GM13976 (cell line): ENCODE data around the gene GCSH.
"Not testable (repeated sequence)": the region's sequence is repeated elsewhere in the genome, so short reads cannot be mapped to it uniquely, and the experiment has no call there.

ENCODE experiments used
- DNase-seq: peaks from one replicate; pipeline ENCODE4 v3.0.0; 2012; ENCODE audit warnings: low spot score
- in situ Hi-C: fragments of 300-500 bp; cut with MboI; formaldehyde crosslinking; loops from one replicate; pipeline ENCODE4 v1.12.0; 2022; ENCODE audit warnings: low sequenced_read_pairs, mixed read lengths, inconsistent platforms; ENCODE audit not compliant: unreplicated experiment
- TF ChIP-seq, protein P1 (sequence below): IDR thresholded peaks from 2 replicates; pipeline ENCODE4 v1.5.1; 2012; ENCODE audit warnings: borderline replicate concordance, mild to moderate bottlenecking; ENCODE audit not compliant: insufficient read depth; ENCODE audit errors: extremely low read depth, missing control alignments, control extremely low read depth

The GCSH gene

DNA sequence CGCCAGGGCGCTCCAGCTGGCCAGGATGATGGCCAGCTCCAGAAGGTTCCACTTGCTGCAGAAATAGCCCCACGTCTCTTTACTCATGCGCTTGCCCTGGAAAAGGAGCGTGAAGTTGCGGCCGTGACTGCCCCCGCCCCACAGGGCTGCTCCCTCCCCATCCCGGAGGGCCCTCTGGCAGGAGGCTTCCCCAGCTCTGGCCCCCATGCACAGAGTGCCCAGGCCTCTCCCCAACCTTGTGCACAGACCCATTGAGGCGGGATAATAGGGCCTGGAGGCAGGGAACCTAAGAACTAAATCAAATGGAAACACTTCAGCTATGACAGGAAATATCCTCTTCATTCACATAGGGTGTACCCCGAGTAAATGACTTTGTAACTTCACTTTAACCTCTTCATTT is 21.2 kb upstream of the GCSH start:
- no peak for DNase-seq
- in situ Hi-C loops, result no loop called here
- TF ChIP-seq, protein P1, sequence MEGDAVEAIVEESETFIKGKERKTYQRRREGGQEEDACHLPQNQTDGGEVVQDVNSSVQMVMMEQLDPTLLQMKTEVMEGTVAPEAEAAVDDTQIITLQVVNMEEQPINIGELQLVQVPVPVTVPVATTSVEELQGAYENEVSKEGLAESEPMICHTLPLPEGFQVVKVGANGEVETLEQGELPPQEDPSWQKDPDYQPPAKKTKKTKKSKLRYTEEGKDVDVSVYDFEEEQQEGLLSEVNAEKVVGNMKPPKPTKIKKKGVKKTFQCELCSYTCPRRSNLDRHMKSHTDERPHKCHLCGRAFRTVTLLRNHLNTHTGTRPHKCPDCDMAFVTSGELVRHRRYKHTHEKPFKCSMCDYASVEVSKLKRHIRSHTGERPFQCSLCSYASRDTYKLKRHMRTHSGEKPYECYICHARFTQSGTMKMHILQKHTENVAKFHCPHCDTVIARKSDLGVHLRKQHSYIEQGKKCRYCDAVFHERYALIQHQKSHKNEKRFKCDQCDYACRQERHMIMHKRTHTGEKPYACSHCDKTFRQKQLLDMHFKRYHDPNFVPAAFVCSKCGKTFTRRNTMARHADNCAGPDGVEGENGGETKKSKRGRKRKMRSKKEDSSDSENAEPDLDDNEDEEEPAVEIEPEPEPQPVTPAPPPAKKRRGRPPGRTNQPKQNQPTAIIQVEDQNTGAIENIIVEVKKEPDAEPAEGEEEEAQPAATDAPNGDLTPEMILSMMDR, result no peak

DNA sequence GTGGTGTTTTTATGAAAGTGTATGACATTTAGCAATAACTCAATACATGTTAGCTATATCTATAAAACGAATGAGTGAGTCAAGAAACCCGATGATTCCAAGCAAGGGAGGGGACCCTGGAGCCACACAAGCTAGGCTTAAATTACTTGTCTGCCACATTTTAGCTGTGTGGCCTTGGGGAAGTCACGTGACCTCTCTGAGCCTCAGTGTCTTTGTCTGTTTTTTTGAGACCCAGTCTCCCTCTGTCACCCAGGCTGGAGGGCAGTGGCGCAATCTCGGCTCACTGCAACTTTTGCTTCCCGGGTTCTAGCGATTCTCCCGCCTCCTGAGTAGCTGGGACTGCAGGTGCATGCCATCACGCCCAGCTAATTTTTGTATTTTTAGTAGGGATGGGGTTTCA is 20.1 kb upstream of the GCSH start:
- in situ Hi-C loops, result no loop called here
- no peak for DNase-seq
- TF ChIP-seq, protein P1, result no peak

DNA sequence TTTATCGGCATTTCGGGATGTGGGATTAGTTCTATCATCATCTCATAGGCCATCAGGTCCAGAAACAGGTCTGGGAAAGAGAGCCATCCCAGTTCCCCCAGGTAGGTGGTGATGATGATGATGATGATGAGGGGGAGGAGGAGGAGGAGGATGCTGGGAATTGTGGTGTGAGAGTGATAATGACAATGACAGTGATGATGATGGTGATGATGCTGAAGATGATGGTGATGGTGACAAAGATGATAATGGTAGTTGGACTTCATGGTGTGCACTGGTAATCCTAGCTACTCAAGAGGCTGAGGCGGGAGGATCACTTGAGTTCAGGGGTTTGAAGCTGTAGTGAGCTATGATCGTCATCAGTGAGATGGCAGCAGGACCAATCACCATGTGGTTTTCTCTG is 16.3 kb upstream of the GCSH start:
- in situ Hi-C loops, result no loop called here
- TF ChIP-seq, protein P1, result no peak
- DNase-seq, result no peak

DNA sequence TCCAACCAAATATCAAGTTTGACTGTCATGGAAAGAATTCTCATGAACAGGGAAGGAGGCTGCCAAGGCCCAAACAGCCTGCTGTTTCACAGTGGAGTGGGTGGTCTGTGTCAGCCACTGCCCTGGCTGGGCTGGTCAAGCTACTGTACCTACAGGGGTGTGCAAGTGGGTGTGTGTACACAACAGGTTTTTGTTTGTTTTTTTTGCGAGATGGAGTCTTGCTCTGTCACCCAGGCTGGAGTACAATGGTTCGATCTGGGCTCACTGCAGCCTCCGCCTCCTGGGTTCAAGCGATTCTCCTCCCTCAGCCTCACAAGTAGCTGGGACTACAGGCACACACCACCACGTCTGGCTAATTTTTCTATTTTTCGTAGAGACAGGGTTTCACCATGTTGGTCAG is 13.1 kb upstream of the GCSH start:
- in situ Hi-C loops, DNase-seq: not testable (repeated sequence)

DNA sequence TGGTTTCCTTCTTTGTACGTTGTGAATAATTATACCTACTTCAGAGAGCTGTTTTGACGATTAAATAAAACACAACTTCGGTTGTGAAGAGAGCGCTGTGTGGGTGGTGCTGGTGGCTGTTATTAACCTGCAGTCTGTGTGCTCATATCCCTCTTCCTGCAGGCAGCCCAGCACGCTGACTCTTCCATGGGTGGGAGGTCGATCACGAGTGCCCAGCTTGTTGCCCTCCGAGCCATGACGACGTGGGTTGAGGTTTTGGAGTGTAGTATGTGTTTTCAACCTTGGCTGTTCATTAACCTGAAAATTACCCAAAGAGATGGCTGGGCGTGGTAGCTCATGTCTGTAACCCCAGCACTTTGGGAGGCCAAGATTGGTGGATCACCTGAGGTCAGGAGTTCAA is 11.3 kb upstream of the GCSH start:
- in situ Hi-C loops, result no loop called here
- TF ChIP-seq, protein P1, result no peak
- no peak for DNase-seq

DNA sequence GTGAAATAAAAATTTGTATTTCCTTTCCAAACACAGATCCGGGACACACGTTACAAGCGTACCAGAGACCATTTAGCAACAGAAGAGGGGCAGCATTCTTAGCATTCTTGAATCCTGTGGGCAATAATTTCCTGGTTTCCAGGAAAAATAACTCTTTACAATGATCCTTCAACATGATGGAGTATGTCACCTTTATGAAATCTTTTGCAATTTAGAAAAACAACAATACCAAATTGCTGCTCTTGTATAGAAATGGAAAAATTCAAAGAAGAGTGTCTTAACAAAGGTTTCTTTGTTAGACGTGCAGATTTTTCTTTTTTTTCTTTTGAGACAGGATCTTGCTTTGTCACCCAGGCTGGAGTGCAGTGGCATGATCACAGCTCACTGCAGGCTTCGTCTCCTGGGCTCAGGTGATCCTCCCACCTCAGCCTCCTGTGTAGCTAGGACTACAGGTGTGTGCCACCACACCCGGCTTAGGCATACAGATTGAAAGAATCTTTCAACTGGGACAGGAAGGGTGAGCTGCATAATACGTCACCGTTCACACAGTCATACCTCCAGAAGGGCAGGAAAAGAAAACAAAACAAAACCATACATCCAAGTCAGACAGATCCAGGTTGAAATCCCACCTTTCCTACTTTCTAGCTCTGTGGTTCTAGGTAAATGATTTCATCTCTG is 10.8 kb upstream of the GCSH start:
- TF ChIP-seq, protein P1, result no peak
- no peak for DNase-seq
- in situ Hi-C loops, result no loop called here

DNA sequence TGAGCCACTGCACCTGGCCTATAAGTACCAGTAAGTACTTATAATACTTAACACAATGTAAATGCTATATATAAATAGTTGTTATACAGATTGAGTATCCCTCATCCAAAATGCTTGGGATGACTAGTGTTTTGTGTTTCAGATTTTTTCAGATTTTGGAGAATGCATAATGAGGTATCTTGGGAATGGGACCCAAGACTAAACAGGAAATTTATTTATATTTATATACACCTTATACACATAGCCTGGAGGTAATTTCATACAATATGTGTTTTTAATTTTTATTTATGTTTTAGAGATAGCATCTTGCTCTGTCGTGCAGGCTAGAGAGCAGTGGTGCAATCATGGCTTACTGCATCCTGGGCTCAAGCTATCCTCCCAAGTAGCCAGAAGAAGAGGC is 9.8 kb upstream of the GCSH start:
- in situ Hi-C loops, result no loop called here
- no peak for DNase-seq
- TF ChIP-seq, protein P1, result no peak
